IMR-90 (cell line): ENCODE data around the gene ZNF768. TPM values are rescaled to one million over a fixed set of nuclear protein-coding genes. Genes with fewer than 3 reads are reported as not detected.

Experiments used
- ATAC-seq: fragments of 200-7000 bp; cut with Tn5 transposase; 2 replicates; pipeline ENCODE4 v1.9.1; 2020; ENCODE audit warnings: low read depth, mild to moderate bottlenecking, moderate library complexity
- BruUV-seq: library from RNA; stranded (reverse); fragments of 400-500 nt; replicated peaks from 2 replicates; lab custom pipeline; 2021; lab: Mats Ljungman, UMichigan
- CTCF ChIA-PET: fragments of 300-600 bp; formaldehyde crosslinking; extraction: SDS; loops from one replicate; lab custom pipeline; 2021; ENCODE audit warnings: antibody characterized with exemption; lab: Yijun Ruan, JAX
- POLR2A ChIA-PET: fragments of 300-600 bp; sonication (Branson Sonifier 250); formaldehyde crosslinking; loops from one replicate; lab custom pipeline; 2022; ENCODE audit warnings: antibody characterized with exemption; ENCODE audit not compliant: unreplicated experiment; lab: Charles Lee
- DNase-seq: peaks from one replicate; pipeline ENCODE4 v3.0.0; 2013
- H2AFZ ChIP-seq: replicated peaks from 2 replicates; pipeline ENCODE3; 2013; ENCODE audit warnings: low read length, mild to moderate bottlenecking; ENCODE audit not compliant: poor library complexity
- H2AK5ac ChIP-seq: 2 replicates; pipeline ENCODE4 v1.6.1; 2013; ENCODE audit warnings: low read depth, low read length, inconsistent platforms
- H2AK9ac ChIP-seq: replicated peaks from 2 replicates; pipeline ENCODE3; 2013; ENCODE audit warnings: mild to moderate bottlenecking, low read depth, low read length, moderate library complexity; ENCODE audit not compliant: poor library complexity
- H2BK120ac ChIP-seq: 2 replicates; pipeline ENCODE4 v1.6.1; 2013; ENCODE audit warnings: low read depth, low read length, inconsistent platforms
- H2BK15ac ChIP-seq: 3 replicates; pipeline ENCODE4 v1.6.1; 2013; ENCODE audit warnings: low read depth, low read length, inconsistent platforms
- H2BK20ac ChIP-seq: 2 replicates; pipeline ENCODE4 v1.6.1; 2013; ENCODE audit warnings: low read depth, mild to moderate bottlenecking, inconsistent platforms, low read length, moderate library complexity
- H2BK5ac ChIP-seq: 2 replicates; pipeline ENCODE4 v1.6.1; 2013; ENCODE audit warnings: mild to moderate bottlenecking, low read depth, low read length, inconsistent platforms; ENCODE audit not compliant: poor library complexity, severe bottlenecking
- H3K14ac ChIP-seq: replicated peaks from 2 replicates; pipeline ENCODE4 v1.6.1; 2013; ENCODE audit warnings: low read depth, low read length, inconsistent platforms
- H3K18ac ChIP-seq: 2 replicates; pipeline ENCODE4 v1.6.1; 2013; ENCODE audit warnings: low read depth, low read length, control low read depth
- H3K23ac ChIP-seq: 2 replicates; pipeline ENCODE4 v1.6.1; 2013; ENCODE audit warnings: low read depth, low read length, inconsistent platforms
- H3K27ac ChIP-seq: 2 replicates; pipeline ENCODE4 v1.5.1; 2013; ENCODE audit warnings: mild to moderate bottlenecking, control low read depth, low read length; ENCODE audit not compliant: insufficient read depth
- H3K27me3 ChIP-seq: 2 replicates; pipeline ENCODE4 v1.6.1; 2013; ENCODE audit warnings: low read length; ENCODE audit not compliant: control insufficient read depth, insufficient read depth
- H3K36me3 ChIP-seq: 2 replicates; pipeline ENCODE4 v1.6.1; 2013; ENCODE audit warnings: low read length, mixed read lengths; ENCODE audit not compliant: control insufficient read depth, insufficient read depth
- H3K4ac ChIP-seq: 2 replicates; pipeline ENCODE4 v1.6.1; 2013; ENCODE audit warnings: low read depth, low read length, inconsistent platforms
- H3K4me1 ChIP-seq: 2 replicates; pipeline ENCODE4 v1.6.1; 2013; ENCODE audit warnings: low read length, mixed read lengths; ENCODE audit not compliant: control insufficient read depth, insufficient read depth
- H3K4me2 ChIP-seq: 2 replicates; pipeline ENCODE4 v1.6.1; 2013; ENCODE audit warnings: low read depth, mild to moderate bottlenecking, control low read depth, low read length, moderate library complexity
- H3K4me3 ChIP-seq: 2 replicates; pipeline ENCODE4 v1.5.1; 2013; ENCODE audit warnings: low read depth, mild to moderate bottlenecking, control low read depth, low read length, moderate library complexity; ENCODE audit not compliant: insufficient read depth
- H3K56ac ChIP-seq: 2 replicates; pipeline ENCODE4 v1.6.1; 2013; ENCODE audit warnings: low read length, inconsistent platforms; ENCODE audit not compliant: insufficient read depth; ENCODE audit errors: extremely low read depth
- H3K79me1 ChIP-seq, 2 experiments: 2 replicates each; pipeline ENCODE4 v1.6.1; 2013; ENCODE audit warnings: low read length in 2 of 2, inconsistent platforms in 1 of 2, low read depth in 1 of 2
- H3K9ac ChIP-seq: 2 replicates; pipeline ENCODE4 v1.6.1; 2013; ENCODE audit warnings: low read depth, low read length, control low read depth
- H3K9me1 ChIP-seq: 2 replicates; pipeline ENCODE4 v1.6.1; 2013; ENCODE audit warnings: low read length, inconsistent platforms; ENCODE audit not compliant: insufficient read depth
- H3K9me3 ChIP-seq: 2 replicates; pipeline ENCODE4 v1.6.1; 2013; ENCODE audit warnings: low read length; ENCODE audit not compliant: control insufficient read depth, insufficient read depth
- H4K20me1 ChIP-seq: 2 replicates; pipeline ENCODE4 v1.6.1; 2013; ENCODE audit warnings: low read length, inconsistent platforms; ENCODE audit not compliant: insufficient read depth
- H4K5ac ChIP-seq: 2 replicates; pipeline ENCODE4 v1.6.1; 2013; ENCODE audit warnings: mild to moderate bottlenecking, low read depth, low read length, control low read depth
- H4K8ac ChIP-seq, 2 experiments: 2 replicates each; pipeline ENCODE4 v1.6.1; 2013; ENCODE audit warnings: low read depth in 2 of 2, low read length in 2 of 2, control low read depth in 1 of 2, inconsistent platforms in 1 of 2
- H4K91ac ChIP-seq: 2 replicates; pipeline ENCODE4 v1.6.1; 2013; ENCODE audit warnings: low read depth, low read length, inconsistent platforms; ENCODE audit not compliant: insufficient read depth
- BHLHE40 ChIP-seq: fragments of 150-350 bp; IDR thresholded peaks from 2 replicates; pipeline ENCODE4 v1.6.1; 2016; ENCODE audit warnings: mild to moderate bottlenecking, low read depth, low read length
- CEBPB ChIP-seq: IDR thresholded peaks from 2 replicates; pipeline ENCODE4 v1.6.1; 2012; ENCODE audit warnings: low read depth, low read length, improper control_type of control experiment
- CHD1 ChIP-seq: IDR thresholded peaks from 2 replicates; pipeline ENCODE4 v1.6.1; 2012; ENCODE audit warnings: low read depth, low read length, improper control_type of control experiment
- CTCF ChIP-seq: conservative IDR thresholded peaks from 2 replicates; pipeline ENCODE4 v1.5.1; 2012; ENCODE audit warnings: mild to moderate bottlenecking, low read depth, low read length, improper control_type of control experiment
- ELK1 ChIP-seq: fragments of 150-350 bp; IDR thresholded peaks from 2 replicates; pipeline ENCODE4 v1.6.1; 2016; ENCODE audit warnings: low read depth, mild to moderate bottlenecking, low read length, moderate library complexity, borderline replicate concordance
- FOS ChIP-seq: fragments of 150-350 bp; IDR thresholded peaks from 2 replicates; pipeline ENCODE4 v1.6.1; 2016; ENCODE audit warnings: low read depth, low read length
- MAFK ChIP-seq: IDR thresholded peaks from 2 replicates; pipeline ENCODE4 v1.6.1; 2012; ENCODE audit warnings: low read depth, low read length, improper control_type of control experiment
- MAZ ChIP-seq: IDR thresholded peaks from 2 replicates; pipeline ENCODE4 v1.6.1; 2012; ENCODE audit warnings: low read depth, mild to moderate bottlenecking, low read length, improper control_type of control experiment, moderate library complexity, borderline replicate concordance
- MXI1 ChIP-seq: IDR thresholded peaks from 2 replicates; pipeline ENCODE4 v1.6.1; 2012; ENCODE audit warnings: low read depth, mild to moderate bottlenecking, low read length, moderate library complexity, borderline replicate concordance
- NFE2L2 ChIP-seq: fragments of 150-350 bp; IDR thresholded peaks from 2 replicates; pipeline ENCODE4 v1.6.1; 2016; ENCODE audit warnings: low read depth, mild to moderate bottlenecking, low read length
- POLR2A ChIP-seq: IDR thresholded peaks from 2 replicates; pipeline ENCODE4 v1.6.1; 2012; ENCODE audit warnings: mild to moderate bottlenecking, low read depth, low read length
- RAD21 ChIP-seq: IDR thresholded peaks from 2 replicates; pipeline ENCODE4 v1.6.1; 2012; ENCODE audit warnings: low read length, improper control_type of control experiment
- RCOR1 ChIP-seq: IDR thresholded peaks from 2 replicates; pipeline ENCODE4 v1.6.1; 2012; ENCODE audit warnings: mild to moderate bottlenecking, low read length, improper control_type of control experiment; ENCODE audit not compliant: insufficient replicate concordance
- RFX5 ChIP-seq: IDR thresholded peaks from 2 replicates; pipeline ENCODE4 v1.8.0; 2012; ENCODE audit warnings: low read depth, mild to moderate bottlenecking, low read length, moderate library complexity
- SMC3 ChIP-seq: fragments of 150-350 bp; IDR thresholded peaks from 2 replicates; pipeline ENCODE4 v1.6.1; 2016; ENCODE audit warnings: low read depth, mild to moderate bottlenecking, antibody characterized with exemption, low read length, moderate library complexity
- USF2 ChIP-seq: fragments of 150-350 bp; IDR thresholded peaks from 2 replicates; pipeline ENCODE4 v1.6.1; 2017; ENCODE audit warnings: mild to moderate bottlenecking, antibody characterized with exemption, low read length, low read depth
- WGBS, 2 experiments: methylation state at CpG; one replicate each; pipeline versions ENCODE4 v1.1.5 to v1.1.7; 2013; ENCODE audit warnings: missing lambda C conversion rate in 2 of 2; ENCODE audit not compliant: insufficient read length in 1 of 2; ENCODE audit errors: extremely low coverage in 2 of 2; 5-methylcytosine and 5-hydroxymethylcytosine counted together
- dilution Hi-C: fragments of 300-500 bp; cut with HindIII; formaldehyde crosslinking; loops from one replicate; pipeline ENCODE4 v1.14.3; 2018; ENCODE audit warnings: low sequenced_read_pairs; ENCODE audit not compliant: unreplicated experiment
- in situ Hi-C: fragments of 300-500 bp; cut with MboI; formaldehyde crosslinking; loops from 3 replicates; pipeline ENCODE4 v1.14.3; 2019; ENCODE audit warnings: low sequenced_read_pairs, inconsistent platforms, mixed read lengths
- intact Hi-C: fragments of 100-400 bp; cut with micrococcal nuclease; formaldehyde crosslinking; loops from 2 replicates; pipeline ENCODE4 v1.10.0; 2022
- polyA plus RNA-seq, 3 experiments: library from polyadenylated mRNA; depleted of rRNA; stranded (reverse); fragments of >200 nt; gene quantifications; 2 replicates each; pipeline ENCODE4 v1.2.3, GENCODE V29; 2012; ENCODE audit warnings: low replicate concordance in 1 of 3
- total RNA-seq: library from RNA; depleted of rRNA; stranded (reverse); fragments of >200 nt; gene quantifications from 2 replicates; pipeline ENCODE4 v1.2.3, GENCODE V29; 2012

Gene ZNF768
- total and polyA plus RNA-seq, 2 of the 4 experiments (the other 2 are of a cell fraction), result 9.3 to 22.1 TPM

- H3K79me1 ChIP-seq, result no peaks in the 10 kb centered on the region
- H3K23ac ChIP-seq, result no peak overlapping the region
- DNase-seq (no peak), ATAC-seq (no peak)
- no peak overlapping the region for H3K56ac ChIP-seq
- H2AK5ac ChIP-seq, result no peak overlapping the region
- no peak overlapping the region for H2BK120ac ChIP-seq
- no peak overlapping the region for H4K5ac ChIP-seq
- ChIA-PET POLR2A (no interaction called here), CTCF (no interaction called here)
- no peak overlapping the region for H3K18ac ChIP-seq
- no peak for TF ChIP-seq CEBPB
- TF ChIP-seq RAD21, result no peak
- TF ChIP-seq CTCF, result no peak
- no peak for TF ChIP-seq MAZ
- no peak for TF ChIP-seq POLR2A
- no peak for TF ChIP-seq FOS
- TF ChIP-seq NFE2L2, result no peak
- TF ChIP-seq SMC3, result no peak
- TF ChIP-seq ELK1, result no peak
- no peak for TF ChIP-seq RCOR1
- TF ChIP-seq BHLHE40, result no peak
- no peak for TF ChIP-seq MAFK
- no peak for TF ChIP-seq CHD1
- no peak for TF ChIP-seq RFX5
- TF ChIP-seq USF2, result no peak
- TF ChIP-seq MXI1, result no peak
- in situ Hi-C loops, result no loop called here
- H3K14ac ChIP-seq, result no peak overlapping the region
- no peak overlapping the region for H2BK5ac ChIP-seq
- H3K9me3 ChIP-seq, result no peaks in the 10 kb centered on the region
- peaks cover 3% of the 10 kb centered on the region; the same call in 1 of the 2 replicates for H3K9me1 ChIP-seq
- no peak overlapping the region for H4K91ac ChIP-seq
- H3K9ac ChIP-seq, result no peak overlapping the region
- no peaks in the 10 kb centered on the region for H4K20me1 ChIP-seq
- no peak overlapping the region for H2BK20ac ChIP-seq
- peaks cover 5% of the 10 kb centered on the region; the same call in 1 of the 2 replicates for H3K4me1 ChIP-seq
- dilution Hi-C loops, result no loop called here
- no peak overlapping the region for H3K4me3 ChIP-seq
- H3K27me3 ChIP-seq, result peaks cover 11% of the 10 kb centered on the region
- H3K36me3 ChIP-seq, result no peaks in the 10 kb centered on the region
- no peak overlapping the region for H2BK15ac ChIP-seq
- no TSS peak for BruUV-seq
- H3K27ac ChIP-seq, result no peak overlapping the region
- H2AK9ac ChIP-seq, result no peak overlapping the region
- intact Hi-C loops, result no loop called here
- H2AFZ ChIP-seq, result no peak overlapping the region
- H3K4ac ChIP-seq, result no peak overlapping the region
- 100% methylated on average over 1 of the region's 6 CpGs; no CpG with 5 or more reads in 1 of the 2 experiments for WGBS, 2 experiments
- no peak overlapping the region for H3K4me2 ChIP-seq
- H4K8ac ChIP-seq, result no peak overlapping the region
Observed at GRCh38 chr16:30490210-30490609, 36.2 kb downstream of the ZNF768 start.
